ENCODE results near the gene CELF4.

GRCh38 chr18:37287601-37288000 is 278.0 kb downstream of the CELF4 start:
- TF ChIP-seq CTCF (IDR thresholded peaks at IDR 0.05): no peak
- no peak for TF ChIP-seq POLR2A (IDR thresholded peaks at IDR 0.05)
